Neural progenitor cell (in vitro differentiated cells): Measurements from ENCODE around the gene ATXN10.
"Not testable (repeated sequence)": the region's sequence is repeated elsewhere in the genome, so short reads cannot be mapped to it uniquely, and the experiment has no call there.

Source experiments
- EZH2 ChIP-seq: fragments of 200-600 bp; sonication (generic); IDR thresholded peaks from 2 replicates; pipeline ENCODE4 v1.6.1; 2017; ENCODE audit warnings: antibody characterized with exemption, mild to moderate bottlenecking, moderate library complexity
- EZH2phosphoT487 ChIP-seq: fragments of 200-600 bp; sonication (generic); IDR thresholded peaks from 2 replicates; pipeline ENCODE4 v1.6.1; 2017; ENCODE audit warnings: antibody characterized with exemption
- TF ChIP-seq, protein P1 (sequence below): fragments of 200-600 bp; sonication (generic); IDR thresholded peaks from 2 replicates; pipeline ENCODE4 v1.5.1; 2017; ENCODE audit warnings: antibody characterized with exemption, mild to moderate bottlenecking

GRCh38 chr22:45682773-45683172 lies 11.1 kb downstream of the ATXN10 start:
- not testable (repeated sequence) for TF ChIP-seq EZH2, EZH2phosphoT487
- TF ChIP-seq, protein P1, sequence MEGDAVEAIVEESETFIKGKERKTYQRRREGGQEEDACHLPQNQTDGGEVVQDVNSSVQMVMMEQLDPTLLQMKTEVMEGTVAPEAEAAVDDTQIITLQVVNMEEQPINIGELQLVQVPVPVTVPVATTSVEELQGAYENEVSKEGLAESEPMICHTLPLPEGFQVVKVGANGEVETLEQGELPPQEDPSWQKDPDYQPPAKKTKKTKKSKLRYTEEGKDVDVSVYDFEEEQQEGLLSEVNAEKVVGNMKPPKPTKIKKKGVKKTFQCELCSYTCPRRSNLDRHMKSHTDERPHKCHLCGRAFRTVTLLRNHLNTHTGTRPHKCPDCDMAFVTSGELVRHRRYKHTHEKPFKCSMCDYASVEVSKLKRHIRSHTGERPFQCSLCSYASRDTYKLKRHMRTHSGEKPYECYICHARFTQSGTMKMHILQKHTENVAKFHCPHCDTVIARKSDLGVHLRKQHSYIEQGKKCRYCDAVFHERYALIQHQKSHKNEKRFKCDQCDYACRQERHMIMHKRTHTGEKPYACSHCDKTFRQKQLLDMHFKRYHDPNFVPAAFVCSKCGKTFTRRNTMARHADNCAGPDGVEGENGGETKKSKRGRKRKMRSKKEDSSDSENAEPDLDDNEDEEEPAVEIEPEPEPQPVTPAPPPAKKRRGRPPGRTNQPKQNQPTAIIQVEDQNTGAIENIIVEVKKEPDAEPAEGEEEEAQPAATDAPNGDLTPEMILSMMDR: not testable (repeated sequence)
